Stimulated activated CD4-positive, alpha-beta T cell treated with anti-CD3 and anti-CD28 coated beads, Interleukin-2, amount 100 ng/mL, for 24 hours (primary cell): ENCODE data around the gene DYNC2I2.
"Not testable (repeated sequence)": the region's sequence is repeated elsewhere in the genome, so short reads cannot be mapped to it uniquely, and the experiment has no call there.

Experiments used
- DNase-seq, 2 donors: peaks; one replicate each; pipeline ENCODE4 v3.0.0-alpha.2; 2020

Gene DYNC2I2

DNA sequence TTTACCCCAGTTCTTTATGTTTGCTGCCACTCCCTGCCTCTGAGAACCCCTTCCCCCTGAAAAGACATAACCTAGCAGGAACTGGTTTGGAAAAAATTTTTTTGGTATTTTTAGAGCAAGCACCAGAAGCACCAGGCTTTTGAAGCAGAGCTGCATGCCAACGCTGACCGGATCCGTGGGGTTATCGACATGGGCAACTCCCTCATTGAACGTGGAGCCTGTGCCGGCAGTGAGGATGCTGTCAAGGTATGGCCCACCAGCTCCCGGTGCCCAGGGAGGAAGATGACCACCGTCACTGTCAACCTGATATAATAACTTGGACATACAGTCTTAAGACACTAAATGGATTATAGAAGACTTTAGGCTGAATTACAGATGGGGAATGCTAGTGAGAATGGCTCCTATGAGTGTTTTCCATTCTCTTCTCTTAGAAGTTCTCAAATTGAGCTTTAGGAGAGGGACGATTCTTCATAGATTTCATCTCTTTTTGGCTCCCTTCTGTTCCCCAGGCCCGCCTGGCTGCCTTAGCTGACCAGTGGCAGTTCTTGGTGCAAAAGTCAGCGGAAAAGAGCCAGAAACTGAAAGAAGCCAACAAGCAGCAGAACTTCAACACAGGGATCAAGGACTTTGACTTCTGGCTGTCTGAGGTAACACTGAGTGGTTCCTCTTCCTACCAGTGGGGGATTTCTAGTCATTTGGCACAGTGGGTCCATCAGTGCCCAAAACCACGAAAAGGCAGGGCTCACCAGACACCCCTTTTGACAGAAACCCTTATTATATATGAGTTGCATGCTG, 44.9 kb downstream of the DYNC2I2 start:
- DNase-seq, result no peak

DNA sequence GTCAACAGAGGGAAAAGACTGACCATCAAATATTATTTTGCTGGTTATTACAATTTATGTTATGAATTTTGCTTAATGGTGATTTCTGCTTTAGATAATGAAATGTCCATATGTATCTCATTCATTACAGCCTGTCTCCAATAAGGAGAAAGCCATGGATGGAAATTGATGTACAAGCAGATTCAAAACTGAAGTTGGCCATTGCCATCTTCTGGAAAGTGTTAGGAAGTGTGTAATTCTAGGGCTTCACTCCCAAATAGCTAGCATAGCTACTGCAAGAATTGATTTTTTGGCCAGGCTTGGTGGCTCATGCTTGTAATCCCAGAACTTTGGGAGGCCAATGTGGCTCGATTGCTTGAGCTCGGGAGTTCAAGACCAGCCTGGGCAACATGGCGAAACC, 45.8 kb downstream of the DYNC2I2 start:
- DNase-seq, result no peak

DNA sequence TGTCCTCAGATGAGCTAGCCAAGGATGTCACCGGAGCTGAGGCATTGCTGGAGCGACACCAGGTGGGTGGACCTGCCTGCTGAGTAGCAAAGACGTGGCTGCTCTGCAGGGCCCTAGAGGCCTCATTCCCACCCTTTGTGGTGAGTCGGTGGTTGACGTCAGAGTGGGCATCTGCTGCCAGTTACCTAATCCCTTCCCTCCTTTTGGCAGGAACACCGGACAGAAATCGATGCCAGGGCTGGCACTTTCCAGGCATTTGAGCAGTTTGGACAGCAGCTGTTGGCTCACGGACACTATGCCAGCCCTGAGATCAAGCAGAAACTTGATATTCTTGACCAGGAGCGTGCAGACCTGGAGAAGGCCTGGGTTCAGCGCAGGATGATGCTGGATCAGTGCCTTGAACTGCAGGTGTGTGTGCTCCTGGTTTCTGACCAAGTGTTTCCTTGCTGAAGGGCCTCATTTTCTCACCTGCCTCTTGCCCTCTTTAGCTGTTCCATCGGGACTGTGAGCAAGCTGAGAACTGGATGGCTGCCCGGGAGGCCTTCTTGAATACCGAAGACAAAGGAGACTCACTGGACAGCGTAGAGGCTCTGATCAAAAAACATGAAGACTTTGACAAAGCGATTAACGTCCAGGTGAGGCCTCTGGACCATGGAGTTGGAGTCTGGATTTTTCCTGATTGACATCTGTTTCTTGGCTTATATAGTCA, 48.9 kb downstream of the DYNC2I2 start:
- DNase-seq, result no peak

DNA sequence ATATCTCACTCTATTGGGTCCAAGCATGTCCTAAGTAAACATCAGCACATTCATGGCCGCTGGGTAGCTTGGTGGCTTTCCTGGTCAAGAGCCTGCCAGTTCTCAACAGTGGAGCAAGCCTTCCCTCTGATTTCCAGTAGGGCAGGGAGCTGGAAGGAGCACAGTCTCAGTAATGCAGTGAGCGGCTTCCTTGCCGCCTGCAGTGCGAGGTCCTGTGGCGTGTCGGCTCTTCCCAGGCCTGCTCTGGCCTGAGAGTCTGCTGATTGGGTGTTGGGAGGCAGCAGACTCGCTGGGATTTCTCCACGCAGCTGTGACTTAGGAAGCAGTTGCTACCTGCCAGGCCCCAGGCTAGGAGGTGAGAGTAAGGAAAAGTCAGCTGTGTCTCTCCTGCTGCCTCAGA, 53.0 kb downstream of the DYNC2I2 start:
- no peak for DNase-seq

DNA sequence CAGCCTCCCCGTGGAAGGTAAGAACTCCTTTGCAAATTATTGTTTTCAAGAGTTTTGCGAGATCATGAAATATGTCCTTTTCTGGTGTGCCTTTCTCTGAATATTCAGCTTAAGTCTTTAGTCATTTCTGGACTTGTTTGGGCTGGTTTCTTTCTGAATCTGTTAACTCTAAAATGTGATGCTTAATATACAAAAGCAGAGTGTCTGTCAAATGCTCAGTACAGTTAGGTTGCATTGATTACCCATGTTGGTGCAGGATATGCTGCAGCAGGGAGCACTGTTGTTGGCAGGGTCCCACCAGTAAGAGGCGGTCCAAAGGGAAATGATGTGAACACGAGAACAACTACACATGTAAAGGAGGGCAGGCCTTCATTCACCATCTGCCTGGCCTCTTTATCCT, 56.5 kb downstream of the DYNC2I2 start:
- DNase-seq, result no peak

DNA sequence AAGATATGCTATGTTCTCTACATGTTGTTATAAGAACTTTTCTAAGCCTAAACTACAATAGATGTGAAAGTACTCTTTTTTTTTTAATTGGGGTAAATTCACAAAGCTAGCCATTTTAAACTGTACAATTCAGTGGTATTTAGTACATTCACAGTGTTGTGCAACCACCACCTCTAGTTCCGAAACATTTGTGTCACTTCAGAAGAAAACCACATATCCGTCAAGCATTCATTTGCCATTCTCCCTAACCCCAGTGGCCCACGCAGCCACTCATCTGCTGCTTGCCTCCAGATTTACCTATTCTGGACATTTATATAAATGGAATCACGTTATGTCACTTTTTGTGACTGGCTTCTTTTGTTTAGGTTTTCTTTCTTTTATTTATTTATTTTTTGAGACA, 61.2 kb downstream of the DYNC2I2 start:
- no peak for DNase-seq

DNA sequence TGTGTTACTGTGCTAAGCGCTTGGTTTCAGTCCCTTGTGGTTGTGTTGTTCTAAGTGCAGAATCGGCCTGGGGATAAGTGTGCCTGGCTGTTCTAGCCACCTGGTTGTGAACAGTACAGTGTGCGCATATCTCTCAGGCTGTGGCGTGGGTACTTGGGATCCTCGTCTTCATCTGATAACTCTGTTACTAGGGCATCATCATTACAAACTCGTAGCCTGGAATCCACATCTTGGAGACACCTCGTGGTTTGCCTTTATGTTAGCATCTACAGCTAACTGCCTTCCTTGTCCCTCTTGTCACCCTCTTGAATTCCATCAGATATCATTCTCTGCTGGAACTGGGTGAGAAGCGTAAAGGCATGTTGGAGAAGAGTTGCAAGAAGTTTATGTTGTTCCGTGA, 62.8 kb downstream of the DYNC2I2 start:
- no peak for DNase-seq

DNA sequence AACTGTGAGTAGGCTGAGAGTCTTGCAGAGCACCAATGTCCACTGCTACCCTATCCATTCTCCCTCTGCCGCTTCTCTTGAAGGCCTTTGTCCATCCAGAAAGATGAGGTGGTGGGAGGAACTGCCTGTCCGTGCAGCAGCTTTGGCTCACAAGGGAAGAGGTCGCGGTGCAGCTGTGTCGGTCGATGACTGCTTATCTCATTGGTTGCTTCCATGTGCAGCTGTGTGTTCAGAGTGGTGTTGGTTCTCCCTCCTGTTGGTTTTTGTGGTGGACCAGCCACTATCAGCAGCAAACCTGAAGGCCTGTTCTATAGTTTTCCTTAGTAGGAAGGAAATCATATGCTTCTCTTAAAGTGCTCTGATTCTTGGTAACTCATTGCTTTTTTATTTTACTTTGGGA, 63.6 kb downstream of the DYNC2I2 start:
- no peak for DNase-seq

DNA sequence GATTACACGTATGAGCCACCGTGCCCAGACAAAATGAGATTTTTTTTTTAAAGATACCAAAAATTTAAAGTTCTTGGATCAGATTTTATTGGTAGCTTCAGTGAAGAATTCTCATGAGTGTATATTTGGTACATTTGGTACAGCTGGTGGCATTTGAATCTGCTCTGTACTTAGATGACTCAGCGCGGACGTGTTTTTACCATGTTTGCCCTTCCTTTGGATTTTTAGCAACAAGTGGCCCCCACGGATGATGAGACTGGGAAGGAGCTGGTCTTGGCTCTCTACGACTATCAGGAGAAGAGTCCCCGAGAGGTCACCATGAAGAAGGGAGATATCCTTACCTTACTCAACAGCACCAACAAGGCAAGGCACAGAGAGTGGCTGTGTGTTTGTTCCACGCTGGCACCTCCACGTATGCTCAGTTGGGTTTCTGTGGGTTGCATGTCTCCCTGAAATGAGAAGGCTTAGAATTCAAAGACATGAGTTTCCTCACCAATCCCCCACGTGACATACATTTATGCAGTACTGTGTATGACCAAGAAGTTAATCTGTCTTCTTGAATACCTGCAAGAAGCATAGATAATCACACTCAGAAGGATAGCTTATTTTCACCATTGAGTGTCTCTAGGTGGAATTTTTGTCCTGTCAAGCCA, 67.9 kb downstream of the DYNC2I2 start:
- DNase-seq, result no peak

DNA sequence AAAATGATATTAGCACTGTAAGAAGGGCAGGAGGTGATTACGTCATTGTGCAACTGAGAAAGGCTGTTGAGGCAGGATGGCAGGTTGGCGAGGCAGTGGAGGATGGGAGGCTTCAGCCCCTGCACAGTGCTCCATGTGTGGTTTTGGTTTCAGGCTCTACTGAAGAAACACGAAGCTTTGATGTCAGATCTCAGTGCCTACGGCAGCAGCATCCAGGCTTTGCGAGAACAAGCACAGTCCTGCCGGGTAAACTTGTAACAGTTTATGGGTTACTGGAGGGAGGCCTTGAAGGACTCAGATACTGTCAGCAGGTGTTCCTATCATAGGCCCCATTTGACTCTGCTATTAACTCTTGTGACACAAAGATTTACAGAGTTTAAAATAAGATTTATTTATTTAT, 69.2 kb downstream of the DYNC2I2 start:
- peak; percentile 42 to 57 for DNase-seq

DNA sequence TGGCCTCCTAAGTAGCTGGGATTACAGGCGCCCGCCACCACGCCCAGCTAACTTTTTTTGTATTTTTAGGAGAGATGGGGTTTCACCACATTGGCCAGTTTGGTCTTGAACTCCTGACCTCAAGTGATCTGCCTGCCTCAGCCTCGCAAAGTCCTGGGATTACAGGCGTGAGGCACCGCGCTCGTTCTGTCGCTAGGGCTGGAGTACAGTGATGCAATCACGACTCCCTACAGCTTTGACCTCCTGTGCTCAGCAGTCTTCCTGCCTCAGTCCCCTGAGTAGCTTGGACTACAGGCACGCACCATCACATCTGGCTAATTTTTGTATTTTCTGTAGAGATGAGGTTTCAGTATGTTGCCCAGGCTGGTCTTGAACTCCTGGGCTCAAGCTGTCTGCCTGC, 69.7 kb downstream of the DYNC2I2 start:
- not testable (repeated sequence) for DNase-seq

DNA sequence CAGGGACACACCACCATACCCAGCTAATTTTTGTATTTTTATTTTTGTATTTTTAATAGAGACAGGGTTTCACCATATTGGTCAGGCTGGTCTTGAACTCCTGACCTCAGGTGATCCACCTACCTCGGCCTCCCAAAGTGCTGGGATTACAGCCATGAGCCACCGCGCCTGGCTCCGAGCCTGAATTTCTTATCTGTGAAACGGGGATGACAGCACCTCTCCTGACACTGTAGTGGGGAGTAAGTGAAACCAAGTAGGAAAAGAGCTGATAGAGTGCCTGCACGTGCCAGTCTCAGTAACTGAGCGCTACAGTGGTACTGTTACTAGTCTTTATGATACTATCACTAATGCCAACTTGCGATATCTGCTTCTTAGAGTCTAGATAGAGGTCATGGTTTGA, 71.5 kb downstream of the DYNC2I2 start:
- not testable (repeated sequence) for DNase-seq
